T-helper 1 cell treated with Interleukin-12 subunit alpha and Interleukin-12 subunit beta and Interleukin-4 antibody, amounts not matched to agents 30 μg/mL and 1 μg/mL, for 36 hours (primary cell): Measurements from ENCODE around the gene SF1.

ENCODE experiments used
- H3K27ac Mint-ChIP-seq: one replicate; pipeline ENCODE4 v1.8.0; 2021; ENCODE audit warnings: mild to moderate bottlenecking, mixed read lengths
- H3K27me3 Mint-ChIP-seq: one replicate; pipeline ENCODE4 v1.8.0; 2021; ENCODE audit warnings: low read depth, mixed read lengths
- H3K36me3 Mint-ChIP-seq: one replicate; pipeline ENCODE4 v1.8.0; 2021; ENCODE audit warnings: low read depth, mixed read lengths
- H3K4me1 Mint-ChIP-seq: one replicate; pipeline ENCODE4 v1.8.0; 2021; ENCODE audit warnings: low read depth, mixed read lengths
- H3K4me3 Mint-ChIP-seq: one replicate; pipeline ENCODE4 v1.8.0; 2021; ENCODE audit warnings: mild to moderate bottlenecking, moderate library complexity, mixed read lengths
- H3K9me3 Mint-ChIP-seq: one replicate; pipeline ENCODE4 v1.8.0; 2021; ENCODE audit warnings: mixed read lengths

Gene SF1

GRCh38 chr11:64776425-64776824 lies 1.9 kb downstream of the SF1 start:
- H3K27me3 Mint-ChIP-seq, result no peaks in the 10 kb centered on the region
- H3K9me3 Mint-ChIP-seq, result no peaks in the 10 kb centered on the region
- H3K27ac Mint-ChIP-seq, result peak overlapping the region; percentile 83
- peaks cover 60% of the 10 kb centered on the region for H3K36me3 Mint-ChIP-seq
- H3K4me1 Mint-ChIP-seq, result peaks cover 74% of the 10 kb centered on the region
- H3K4me3 Mint-ChIP-seq, result peak overlapping the region; percentile 92

DNA sequence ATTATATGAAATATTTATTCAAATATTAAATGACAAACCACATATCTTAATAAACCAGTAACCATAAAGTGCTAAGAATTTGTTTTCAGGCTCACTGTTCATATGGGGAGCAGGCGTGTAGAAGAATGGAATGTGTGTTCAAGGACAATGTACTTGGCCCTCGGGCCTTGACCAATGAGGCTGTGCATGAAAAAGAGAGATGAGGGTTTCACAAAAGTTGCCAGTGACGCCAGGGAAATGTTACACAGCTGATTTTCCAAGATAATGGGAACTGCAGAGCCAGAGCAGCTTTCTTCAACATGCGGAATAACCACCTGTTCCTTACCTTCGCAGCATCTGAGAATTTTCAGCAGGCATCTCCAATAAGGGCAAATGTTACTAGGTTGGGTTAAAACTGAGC lies 4.2 kb downstream of the SF1 start:
- peaks cover 79% of the 10 kb centered on the region for H3K36me3 Mint-ChIP-seq
- H3K27ac Mint-ChIP-seq, result no peak overlapping the region
- no peak overlapping the region for H3K4me3 Mint-ChIP-seq
- peaks cover 69% of the 10 kb centered on the region for H3K4me1 Mint-ChIP-seq
- no peaks in the 10 kb centered on the region for H3K9me3 Mint-ChIP-seq
- H3K27me3 Mint-ChIP-seq, result no peaks in the 10 kb centered on the region

GRCh38 chr11:64772303-64773018 lies 5.9 kb downstream of the SF1 start:
- Mint-ChIP-seq H3K9me3 (no peaks in the 10 kb centered on the region), H3K36me3 (peaks cover 92% of the 10 kb centered on the region), H3K4me1 (peaks cover 76% of the 10 kb centered on the region), H3K27me3 (no peaks in the 10 kb centered on the region), H3K27ac (peak overlapping the region; percentile 89), H3K4me3 (peak overlapping the region; percentile 71)

DNA sequence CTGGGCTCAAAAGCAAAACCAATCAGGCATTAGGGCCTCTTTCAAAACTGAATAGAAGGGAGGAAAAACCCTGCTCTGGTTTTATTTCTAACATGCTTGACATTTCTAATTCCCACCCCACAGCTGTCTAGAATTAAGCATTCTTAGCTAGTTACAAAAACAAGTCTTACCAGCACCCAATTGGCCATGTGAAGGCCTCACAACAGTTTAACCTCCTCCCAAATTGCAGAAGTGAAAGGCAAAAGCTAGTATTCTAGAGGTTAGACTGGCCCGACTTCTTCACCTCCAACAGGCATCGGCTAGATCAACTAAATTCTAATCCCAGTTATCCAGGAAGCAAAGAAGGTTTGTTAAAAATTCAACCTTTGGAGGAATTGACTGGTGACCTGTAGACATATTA lies 6.5 kb downstream of the SF1 start:
- Mint-ChIP-seq H3K27me3 (no peaks in the 10 kb centered on the region), H3K9me3 (no peaks in the 10 kb centered on the region), H3K4me3 (peak overlapping the region; percentile 71), H3K27ac (peak overlapping the region; percentile 89), H3K36me3 (peaks cover 92% of the 10 kb centered on the region), H3K4me1 (peaks cover 70% of the 10 kb centered on the region)

- Mint-ChIP-seq H3K4me1 (peaks cover 61% of the 10 kb centered on the region), H3K27ac (peak overlapping the region; percentile 55), H3K36me3 (peaks cover 85% of the 10 kb centered on the region), H3K9me3 (no peaks in the 10 kb centered on the region), H3K27me3 (no peaks in the 10 kb centered on the region), H3K4me3 (no peak overlapping the region)
Measured at GRCh38 chr11:64770120-64770519, 8.2 kb downstream of the SF1 start.

DNA sequence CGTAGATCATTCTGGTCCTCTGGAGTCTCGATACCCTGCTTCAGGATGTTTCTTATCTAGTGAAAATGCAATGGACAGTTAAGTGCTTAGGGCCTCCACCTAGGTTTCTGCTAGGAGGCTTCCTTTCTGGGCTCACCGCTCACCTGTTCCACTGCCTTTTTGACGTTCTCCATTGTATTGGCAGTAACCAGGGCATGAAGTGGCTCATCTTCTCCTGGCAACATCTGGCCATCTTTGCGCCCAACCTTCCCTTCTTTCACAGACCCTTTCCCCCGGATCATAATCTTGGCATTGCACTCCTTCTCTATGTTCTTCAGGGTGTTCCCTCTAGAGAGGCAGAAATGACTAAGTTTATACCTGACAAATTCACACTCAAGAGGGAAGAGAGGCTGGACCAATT lies 9.1 kb downstream of the SF1 start:
- Mint-ChIP-seq H3K27me3 (no peaks in the 10 kb centered on the region), H3K36me3 (peaks cover 86% of the 10 kb centered on the region), H3K27ac (peak overlapping the region; percentile 16), H3K4me1 (peaks cover 63% of the 10 kb centered on the region), H3K9me3 (no peaks in the 10 kb centered on the region), H3K4me3 (no peak overlapping the region)

- Mint-ChIP-seq H3K27me3 (no peaks in the 10 kb centered on the region), H3K36me3 (peaks cover 87% of the 10 kb centered on the region), H3K4me1 (peaks cover 65% of the 10 kb centered on the region), H3K27ac (no peak overlapping the region), H3K9me3 (no peaks in the 10 kb centered on the region), H3K4me3 (peak overlapping the region; percentile 26)
Measured at GRCh38 chr11:64768300-64768694, 10.0 kb downstream of the SF1 start.

DNA sequence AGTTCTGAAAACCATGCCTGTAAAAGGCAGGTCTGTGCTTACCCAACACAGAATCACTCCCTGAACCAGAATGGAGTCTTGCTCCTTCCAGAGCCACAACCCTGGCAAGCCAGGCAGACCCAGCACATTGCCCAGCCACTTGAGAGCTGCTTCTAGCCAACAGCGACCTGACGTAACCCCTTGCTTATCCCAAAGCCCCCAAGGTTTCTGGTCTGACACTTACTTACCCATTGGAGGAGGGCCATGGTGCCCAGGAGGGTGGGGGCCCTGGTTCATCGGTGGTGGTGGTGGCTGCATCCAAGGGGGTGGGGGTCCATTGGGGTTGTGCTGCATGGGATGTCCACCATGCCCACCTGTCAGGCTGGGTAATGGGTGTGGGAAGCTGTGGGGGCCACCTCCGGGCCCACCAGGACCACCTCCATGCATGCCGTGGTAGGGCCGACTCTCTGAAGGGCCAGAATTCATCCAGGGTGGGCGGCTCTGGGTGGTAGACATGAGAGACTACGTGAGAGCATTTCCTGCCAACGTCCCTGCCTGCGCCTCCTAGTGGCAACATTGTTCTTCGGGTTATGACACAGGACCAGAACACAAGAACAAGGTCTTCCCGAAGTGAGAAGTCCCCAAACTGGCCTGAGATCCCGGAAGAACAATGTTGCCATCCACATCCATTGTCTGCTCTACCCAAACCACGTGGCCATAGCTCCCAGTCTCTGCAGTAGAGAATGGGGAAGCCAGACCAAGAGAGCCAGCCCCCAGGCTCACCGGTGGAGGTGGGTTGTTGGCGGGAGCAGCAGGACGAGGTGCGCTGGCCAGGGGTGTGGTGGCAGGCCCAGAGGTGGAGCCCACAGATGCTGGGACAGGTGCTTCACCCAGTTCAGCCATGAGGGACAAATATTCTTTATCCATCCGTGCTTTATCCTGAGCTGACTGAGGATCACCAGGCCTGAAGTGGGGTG lies 10.7 kb downstream of the SF1 start:
- Mint-ChIP-seq H3K4me1 (peaks cover 65% of the 10 kb centered on the region), H3K4me3 (no peak overlapping the region), H3K36me3 (peaks cover 86% of the 10 kb centered on the region), H3K27me3 (no peaks in the 10 kb centered on the region), H3K9me3 (no peaks in the 10 kb centered on the region), H3K27ac (peak overlapping the region; percentile 69)

DNA sequence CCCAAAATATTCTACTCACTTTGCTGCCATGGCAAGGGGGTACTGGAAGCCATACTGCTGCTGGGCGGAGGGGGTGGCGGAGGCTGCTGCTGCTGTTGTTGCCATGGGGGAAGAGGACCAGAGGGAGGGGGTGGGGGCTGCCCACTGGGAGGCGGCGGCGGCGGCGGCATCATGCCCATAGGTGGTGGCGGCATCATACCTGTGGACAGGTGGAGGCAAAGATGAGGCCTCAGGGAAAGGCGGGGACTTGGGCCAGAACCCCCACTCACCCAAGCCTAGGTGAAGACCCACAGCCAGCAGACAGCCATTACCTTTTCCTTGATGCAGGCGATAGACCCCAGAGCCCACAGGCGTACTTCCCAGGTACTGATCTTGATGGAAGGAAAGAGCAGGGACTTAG lies 11.5 kb downstream of the SF1 start:
- Mint-ChIP-seq H3K9me3 (no peaks in the 10 kb centered on the region), H3K4me3 (no peak overlapping the region), H3K4me1 (peaks cover 64% of the 10 kb centered on the region), H3K27ac (peak overlapping the region; percentile 69), H3K36me3 (peaks cover 83% of the 10 kb centered on the region), H3K27me3 (no peaks in the 10 kb centered on the region)

DNA sequence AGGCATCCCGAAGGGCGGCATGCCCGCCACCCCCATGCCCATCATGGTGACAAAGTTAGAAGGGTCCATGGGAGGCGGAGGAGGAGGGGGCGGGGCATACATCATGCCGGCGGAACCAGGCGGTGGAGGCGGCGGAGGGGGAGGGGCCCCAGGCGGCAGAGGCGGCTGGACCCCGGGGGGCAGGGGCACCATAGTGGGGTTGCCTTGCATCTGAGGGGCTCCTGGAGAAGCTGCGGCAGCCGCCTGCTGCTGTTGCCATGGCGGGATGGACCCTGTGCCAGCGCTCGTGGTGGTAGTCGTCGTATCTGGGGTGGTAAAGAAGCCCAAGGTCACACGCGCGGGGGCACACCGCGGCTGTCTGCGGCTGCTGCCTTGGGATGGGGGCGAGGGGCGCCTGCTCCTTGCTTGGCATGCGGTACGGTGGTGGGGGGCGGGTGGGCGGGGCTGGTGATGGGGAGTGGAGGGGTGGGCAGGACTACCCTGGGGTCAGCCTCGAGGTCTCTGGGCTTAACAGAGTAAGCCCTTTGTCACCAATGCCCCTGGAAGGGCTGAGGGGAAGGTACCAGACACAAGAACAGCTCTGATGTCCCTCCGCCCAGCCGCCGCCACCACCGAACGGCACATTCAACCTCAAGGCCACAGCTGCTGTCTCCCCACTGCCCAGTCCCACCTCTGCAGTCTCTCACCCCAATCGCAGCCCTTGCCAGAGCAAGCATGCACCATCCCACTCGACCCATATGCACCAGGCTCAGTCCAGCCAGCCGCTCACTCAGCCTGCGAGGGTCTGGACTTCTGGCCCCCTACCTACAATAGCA lies 12.3 kb downstream of the SF1 start:
- Mint-ChIP-seq H3K4me1 (peaks cover 61% of the 10 kb centered on the region), H3K27ac (peak overlapping the region; percentile 69), H3K4me3 (peak overlapping the region; percentile 42), H3K9me3 (no peaks in the 10 kb centered on the region), H3K36me3 (peaks cover 79% of the 10 kb centered on the region), H3K27me3 (no peaks in the 10 kb centered on the region)

DNA sequence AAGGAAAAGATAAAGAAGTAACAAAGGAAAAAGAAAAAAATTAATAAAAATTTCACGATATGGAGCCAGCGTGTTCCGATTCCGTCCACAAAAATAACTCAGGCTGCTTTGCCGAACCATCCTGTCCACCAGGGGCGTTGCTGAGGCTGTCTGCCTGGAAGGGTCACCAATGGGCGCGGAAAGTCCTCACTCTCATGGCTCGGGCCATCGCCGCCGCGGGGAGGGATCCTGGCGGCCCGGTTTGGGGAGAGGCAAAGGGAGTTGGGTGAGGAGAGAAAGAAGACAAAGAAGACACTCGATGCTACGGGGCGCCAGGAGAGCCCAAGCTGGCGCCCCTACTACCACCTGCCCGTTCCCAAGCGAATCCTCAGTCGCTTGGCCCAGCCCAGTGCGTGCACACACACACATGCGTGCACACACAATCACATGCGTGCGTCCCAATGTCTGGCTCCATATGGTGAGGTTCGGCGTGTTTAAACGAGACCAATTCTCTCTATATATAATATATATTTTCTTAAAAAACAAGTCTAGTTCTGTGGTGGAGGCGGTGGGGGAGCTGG lies 13.0 kb downstream of the SF1 start:
- Mint-ChIP-seq H3K36me3 (peaks cover 77% of the 10 kb centered on the region), H3K4me3 (peak overlapping the region; percentile 89), H3K27ac (peak overlapping the region; percentile 96), H3K4me1 (peaks cover 67% of the 10 kb centered on the region), H3K9me3 (no peaks in the 10 kb centered on the region), H3K27me3 (no peaks in the 10 kb centered on the region)

- Mint-ChIP-seq H3K4me3 (peak overlapping the region; percentile 89), H3K4me1 (peaks cover 70% of the 10 kb centered on the region), H3K27me3 (no peaks in the 10 kb centered on the region), H3K36me3 (peaks cover 75% of the 10 kb centered on the region), H3K27ac (peak overlapping the region; percentile 96), H3K9me3 (no peaks in the 10 kb centered on the region)
Measured at GRCh38 chr11:64764753-64765152, 13.6 kb downstream of the SF1 start.

- H3K27ac Mint-ChIP-seq, result peak overlapping the region; percentile 96
- H3K4me1 Mint-ChIP-seq, result peaks cover 66% of the 10 kb centered on the region
- no peaks in the 10 kb centered on the region for H3K27me3 Mint-ChIP-seq
- H3K4me3 Mint-ChIP-seq, result peak overlapping the region; percentile 89
- H3K9me3 Mint-ChIP-seq, result no peaks in the 10 kb centered on the region
- peaks cover 71% of the 10 kb centered on the region for H3K36me3 Mint-ChIP-seq
Measured at GRCh38 chr11:64764040-64764611, 14.2 kb downstream of the SF1 start.
